ENCODE results near the gene UBXN11. TPM values are rescaled to one million over a fixed set of nuclear protein-coding genes. Genes with fewer than 3 reads are reported as not detected.

UBXN11 gene
- total and polyA plus RNA-seq, 2 of the 13 experiments (the other 11 are each of a cell fraction or from before 2014, with no cell fraction given): 9.3 to 10.4 TPM

DNA sequence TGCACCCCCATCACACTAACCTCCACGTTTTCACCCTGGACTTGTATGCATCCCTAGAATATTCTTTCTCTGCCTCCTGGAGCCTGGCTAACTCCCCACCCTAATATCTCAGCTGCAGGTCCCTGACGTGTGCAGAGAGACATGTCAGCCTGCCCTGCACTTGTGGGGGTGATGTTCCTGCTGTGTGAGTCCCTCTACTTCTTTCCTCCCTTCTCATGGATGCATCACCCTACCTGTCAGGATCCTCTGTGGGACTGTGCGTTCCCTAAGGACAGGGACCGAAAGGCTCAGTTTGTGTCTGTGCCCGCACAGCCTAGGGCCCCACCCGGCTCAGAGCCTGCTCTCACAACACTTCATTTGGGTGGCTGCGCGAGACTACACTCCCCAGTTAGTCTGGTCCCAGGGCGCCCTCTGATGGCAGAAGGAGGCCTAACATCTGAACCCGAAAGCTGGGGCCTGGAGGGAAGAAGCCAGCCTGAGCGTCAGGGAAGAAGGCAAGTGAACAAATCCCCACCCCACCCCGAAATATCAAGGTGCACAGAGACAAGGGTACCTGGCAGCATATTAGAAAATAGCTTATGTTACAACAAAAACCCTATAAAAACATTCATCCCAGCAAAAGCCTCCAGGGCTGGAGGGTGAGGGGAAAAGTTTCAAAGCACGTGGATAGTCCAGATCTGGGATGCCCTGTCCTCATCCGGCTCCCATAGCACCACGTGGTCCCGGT lies 15.0 kb upstream of the UBXN11 start (continued):
- no peak for TF ChIP-seq NR2F1 (CRISPR knock-in tag; IDR thresholded peaks at IDR 0.05)
- 0 out of 4 replicates have a peak, but pooled peaks of 1 of the 2 experiments have one; percentile 37 for TF ChIP-seq HMGXB4 (CRISPR knock-in tag; IDR thresholded peaks at IDR 0.05; ENCODE audit: borderline replicate concordance in 1 of 2, low read depth in 1 of 2)
- no peak for TF ChIP-seq SALL2 (CRISPR knock-in tag; IDR thresholded peaks at IDR 0.05)
- no peak for TF ChIP-seq RELA (CRISPR knock-in tag; IDR thresholded peaks at IDR 0.05)
- no peak for TF ChIP-seq SIN3B (IDR thresholded peaks at IDR 0.05; ENCODE audit: low read length)
- TF ChIP-seq TIGD3 (CRISPR knock-in tag; IDR thresholded peaks at IDR 0.05; ENCODE audit: borderline replicate concordance): no peak
- TF ChIP-seq ZNF343 (CRISPR knock-in tag; IDR thresholded peaks at IDR 0.05): no peak
- no peak for TF ChIP-seq ESRRA (CRISPR knock-in tag; IDR thresholded peaks at IDR 0.05; ENCODE audit: low read depth)
- TF ChIP-seq ZNF501 (CRISPR knock-in tag; IDR thresholded peaks at IDR 0.05): 0 out of 2 replicates have a peak, but pooled peaks have one; percentile 9
- TF ChIP-seq, protein P1, sequence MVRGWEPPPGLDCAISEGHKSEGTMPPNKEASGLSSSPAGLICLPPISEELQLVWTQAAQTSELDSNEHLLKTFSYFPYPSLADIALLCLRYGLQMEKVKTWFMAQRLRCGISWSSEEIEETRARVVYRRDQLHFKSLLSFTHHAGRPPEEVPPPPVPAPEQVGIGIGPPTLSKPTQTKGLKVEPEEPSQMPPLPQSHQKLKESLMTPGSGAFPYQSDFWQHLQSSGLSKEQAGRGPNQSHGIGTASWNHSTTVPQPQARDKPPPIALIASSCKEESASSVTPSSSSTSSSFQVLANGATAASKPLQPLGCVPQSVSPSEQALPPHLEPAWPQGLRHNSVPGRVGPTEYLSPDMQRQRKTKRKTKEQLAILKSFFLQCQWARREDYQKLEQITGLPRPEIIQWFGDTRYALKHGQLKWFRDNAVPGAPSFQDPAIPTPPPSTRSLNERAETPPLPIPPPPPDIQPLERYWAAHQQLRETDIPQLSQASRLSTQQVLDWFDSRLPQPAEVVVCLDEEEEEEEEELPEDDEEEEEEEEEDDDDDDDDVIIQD (CRISPR knock-in tag; IDR thresholded peaks at IDR 0.05; ENCODE audit: low read depth): no peak
- TF ChIP-seq RAD21 (CRISPR knock-in tag; IDR thresholded peaks at IDR 0.05): peak; percentile 94
- no peak for TF ChIP-seq ZNF44 (CRISPR knock-in tag; IDR thresholded peaks at IDR 0.05)
- no peak for TF ChIP-seq ATF2 (CRISPR knock-in tag; IDR thresholded peaks at IDR 0.05)
- TF ChIP-seq AGO1 (IDR thresholded peaks at IDR 0.05; ENCODE audit: low read depth, low read length, poor library complexity, severe bottlenecking): no peak
- TF ChIP-seq ZNF569 (CRISPR knock-in tag; IDR thresholded peaks at IDR 0.05; ENCODE audit: borderline replicate concordance): no peak
- TF ChIP-seq TFAP4 (IDR thresholded peaks at IDR 0.05; ENCODE audit: borderline replicate concordance, low read depth): no peak
- no peak for TF ChIP-seq SP1 (IDR thresholded peaks at IDR 0.05)
- no peak for TF ChIP-seq SP1 (CRISPR knock-in tag; IDR thresholded peaks at IDR 0.05)
- no peak for TF ChIP-seq ATF4 (CRISPR knock-in tag; IDR thresholded peaks at IDR 0.05)
- TF ChIP-seq FOXK2 (IDR thresholded peaks at IDR 0.05): no peak
- no peak for TF ChIP-seq MAFG (CRISPR knock-in tag; IDR thresholded peaks at IDR 0.05)
- no peak for TF ChIP-seq POLR2AphosphoS5 (IDR thresholded peaks at IDR 0.05; ENCODE audit: low read depth, low read length)
